Sigmoid colon (tissue), 4 donors: Measurements from ENCODE around the gene CHRM1.

Experiments
- CTCF ChIP-seq, 4 experiments: fragments of 450-650 bp in 3 of 4; fragments of 200-600 bp in 1 of 4; IDR thresholded peaks; one replicate each; pipeline ENCODE4 v1.5.1; 2016 to 2019; ENCODE audit warnings: antibody characterized with exemption in 4 of 4, mild to moderate bottlenecking in 3 of 4, moderate library complexity in 2 of 4
- EP300 ChIP-seq, 4 donors: sonication (generic); formaldehyde crosslinking; IDR thresholded peaks; one replicate each; pipeline ENCODE4 v1.6.1; 2017; ENCODE audit warnings: antibody characterized with exemption in 4 of 4

GRCh38 chr11:62912268-62912667 is 8.9 kb downstream of the CHRM1 start:
- TF ChIP-seq CTCF (IDR thresholded peaks at IDR 0.05): no peak
- no peak for TF ChIP-seq EP300 (IDR thresholded peaks at IDR 0.05)
